GM10248 (cell line): Measurements from ENCODE around the gene MX1.
"Not testable (repeated sequence)": the region's sequence is repeated elsewhere in the genome, so short reads cannot be mapped to it uniquely, and the experiment has no call there.

Experiments
- CTCF ChIA-PET: fragments of 300-600 bp; sonication (Branson Sonifier 250); formaldehyde crosslinking; extraction: SDS; loops from one replicate; lab custom pipeline; 2021; ENCODE audit warnings: antibody characterized with exemption; lab: Yijun Ruan, JAX
- POLR2A ChIA-PET: fragments of 350-650 bp; sonication (Branson Sonifier 250); formaldehyde crosslinking; extraction: SDS; loops from one replicate; lab custom pipeline; 2020; ENCODE audit warnings: antibody characterized with exemption; lab: Yijun Ruan, JAX
- DNase-seq: peaks from one replicate; pipeline ENCODE4 v3.0.0; 2012; ENCODE audit errors: extremely low spot score
- CTCF ChIP-seq: IDR thresholded peaks from 2 replicates; pipeline ENCODE4 v1.5.1; 2012; ENCODE audit warnings: mild to moderate bottlenecking, low read depth; ENCODE audit errors: extremely low read depth, missing control alignments, control extremely low read depth

MX1 gene

GRCh38 chr21:41422546-41423304, 3.3 kb upstream of the MX1 start:
- no peak for DNase-seq
- POLR2A ChIA-PET: no interaction called here
- no peak for TF ChIP-seq CTCF
- CTCF ChIA-PET: interaction anchor here (1.2 to 1.3 kb wide), 2 partner anchors 11 to 139 kb away, joined by 4 to 6 read pairs; no protein-coding TSS in a partner anchor

- POLR2A ChIA-PET, DNase-seq: not testable (repeated sequence)
- CTCF ChIA-PET: interaction anchor here (1.2 kb wide), 1 partner anchor 12 kb away, joined by 6 read pairs; no protein-coding TSS in a partner anchor
Measured at GRCh38 chr21:41423305-41423636, 2.8 kb upstream of the MX1 start.

- ChIA-PET CTCF (interaction anchor here (1.7 kb wide), 1 partner anchor 142 kb away, joined by 7 read pairs; no protein-coding TSS in a partner anchor), POLR2A (interaction anchor here (1.0 kb wide), 3 partner anchors 8 to 142 kb away, joined by 3 to 4 read pairs (median 3); no protein-coding TSS in a partner anchor)
- TF ChIP-seq CTCF: no peak
- DNase-seq: no peak
Measured at GRCh38 chr21:41425588-41425953, 468 bp upstream of the MX1 start.

- no peak for TF ChIP-seq CTCF
- ChIA-PET POLR2A (no interaction called here), CTCF (interaction anchor here (0.9 to 1.5 kb wide), 2 partner anchors 16 to 143 kb away, joined by 4 to 5 read pairs; no protein-coding TSS in a partner anchor)
- DNase-seq: peak; percentile 42
Measured at GRCh38 chr21:41426676-41427404, 801 bp downstream of the MX1 start.

- ChIA-PET POLR2A (no interaction called here), CTCF (interaction anchor here (0.9 kb wide), 1 partner anchor 144 kb away, joined by 4 read pairs; no protein-coding TSS in a partner anchor)
- TF ChIP-seq CTCF: no peak
- DNase-seq: no peak
Measured at GRCh38 chr21:41427556-41427955, 1.5 kb downstream of the MX1 start.

GRCh38 chr21:41428311-41428710, 2.3 kb downstream of the MX1 start:
- CTCF ChIA-PET: no interaction called here
- no peak for TF ChIP-seq CTCF
- POLR2A ChIA-PET: no interaction called here
- no peak for DNase-seq

- ChIA-PET CTCF (no interaction called here), POLR2A (interaction anchor here (0.7 kb wide), 1 partner anchor 11 kb away, joined by 3 read pairs; no protein-coding TSS in a partner anchor)
- no peak for TF ChIP-seq CTCF
- DNase-seq: no peak
Measured at GRCh38 chr21:41428847-41429246, 2.8 kb downstream of the MX1 start.
